Esophagus squamous epithelium (tissue), 4 donors: ENCODE measurements around the gene GBP3.

ENCODE experiments used
- CTCF ChIP-seq, 6 experiments: fragments of 450-650 bp in 4 of 6; fragments of 200-600 bp in 2 of 6; sonication (generic) in 2 of 6; IDR thresholded peaks; one replicate each; pipeline ENCODE4 v1.5.1; 2016 to 2019; ENCODE audit warnings: antibody characterized with exemption in 6 of 6, mild to moderate bottlenecking in 4 of 6, moderate library complexity in 4 of 6
- POLR2A ChIP-seq, 4 donors: fragments of 450-650 bp; IDR thresholded peaks; one replicate each; pipeline ENCODE4 v1.6.1; 2017; ENCODE audit warnings: antibody characterized with exemption in 4 of 4, mild to moderate bottlenecking in 4 of 4, moderate library complexity in 3 of 4

GRCh38 chr1:89069951-89070350 lies 47.3 kb upstream of the GBP3 start:
- TF ChIP-seq CTCF (IDR thresholded peaks at IDR 0.05) (no peak), POLR2A (IDR thresholded peaks at IDR 0.05) (no peak)
